Activated CD4-positive, alpha-beta T cell treated with anti-CD3 and anti-CD28 coated beads, Interleukin-2, amount 10 ng/mL, durations not matched to agents 7 days and 5 days (primary cell): ENCODE results near the gene KCNMA1. TPM values are rescaled to one million over a fixed set of nuclear protein-coding genes. Genes with fewer than 3 reads are reported as not detected.

Source experiments
- CTCF ChIA-PET: fragments of 350-600 bp; sonication (Branson Sonifier 250); formaldehyde crosslinking; loops from one replicate; lab custom pipeline; 2021; ENCODE audit warnings: antibody characterized with exemption; lab: Charles Lee
- POLR2A ChIA-PET: fragments of 350-600 bp; sonication (Branson Sonifier 250); formaldehyde crosslinking; loops from one replicate; lab custom pipeline; 2021; ENCODE audit warnings: antibody characterized with exemption; lab: Charles Lee
- DNase-seq: peaks from one replicate; pipeline ENCODE4 v3.0.0-alpha.2; 2020
- H3K27ac Mint-ChIP-seq: one replicate; pipeline ENCODE4 v1.8.0; 2021; ENCODE audit warnings: mild to moderate bottlenecking, moderate library complexity, mixed read lengths
- H3K27me3 Mint-ChIP-seq: one replicate; pipeline ENCODE4 v1.8.0; 2021; ENCODE audit warnings: mixed read lengths
- H3K36me3 Mint-ChIP-seq: one replicate; pipeline ENCODE4 v1.8.0; 2021; ENCODE audit warnings: low read depth, mixed read lengths
- H3K4me1 Mint-ChIP-seq: one replicate; pipeline ENCODE4 v1.8.0; 2021; ENCODE audit warnings: mixed read lengths
- H3K4me3 Mint-ChIP-seq: one replicate; pipeline ENCODE4 v1.8.0; 2021; ENCODE audit warnings: mild to moderate bottlenecking, moderate library complexity, mixed read lengths
- H3K9me3 Mint-ChIP-seq: one replicate; pipeline ENCODE4 v1.8.0; 2021; ENCODE audit warnings: mixed read lengths
- total RNA-seq, 2 experiments: library from RNA; stranded (reverse); gene quantifications; one replicate each; pipeline ENCODE4 v1.2.3, GENCODE V29; 2021

Gene KCNMA1
- total RNA-seq, 2 experiments from 2014 or later: not detected

- Mint-ChIP-seq H3K4me1 (peaks cover 3% of the 10 kb centered on the region), H3K4me3 (no peak overlapping the region), H3K27ac (no peak overlapping the region), H3K9me3 (no peaks in the 10 kb centered on the region), H3K36me3 (no peaks in the 10 kb centered on the region), H3K27me3 (peaks cover 73% of the 10 kb centered on the region)
- no peak for DNase-seq
- ChIA-PET POLR2A (no interaction called here), CTCF (no interaction called here)
Observed at GRCh38 chr10:77636967-77637531, 559 bp downstream of the KCNMA1 start.

DNA sequence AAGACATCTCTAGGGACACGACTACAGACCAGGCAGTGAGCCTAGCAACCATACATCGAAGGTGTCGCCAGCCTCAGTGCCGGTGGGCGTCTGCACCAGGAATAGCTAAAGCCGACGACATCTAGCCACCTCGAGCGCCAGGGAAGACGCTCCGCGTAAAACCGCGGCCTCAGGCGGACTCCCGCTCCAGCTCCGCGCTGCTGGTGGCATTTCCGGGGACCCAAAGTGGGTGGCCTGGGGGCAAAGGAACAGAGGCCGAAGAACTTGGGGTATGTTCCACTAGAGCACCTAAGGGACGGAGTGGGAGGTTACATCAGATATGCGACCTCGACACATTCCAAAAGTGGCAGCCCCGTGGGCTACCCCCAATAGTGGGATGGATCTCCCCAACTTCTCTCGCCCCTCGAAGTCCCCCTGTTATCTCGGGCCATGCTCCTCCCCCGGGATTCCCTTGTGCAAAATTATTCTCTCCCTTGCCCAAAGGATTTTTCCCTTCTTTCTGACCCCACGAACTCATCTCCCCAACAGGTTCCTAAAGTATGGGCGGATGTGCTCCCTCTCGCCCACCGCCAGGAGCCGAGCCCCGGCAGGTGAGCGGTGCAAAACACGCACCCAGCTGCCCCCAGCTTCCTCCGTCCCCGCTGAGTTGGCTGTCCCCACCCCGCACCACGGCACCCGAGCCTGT lies 1.2 kb downstream of the KCNMA1 start:
- H3K27ac Mint-ChIP-seq: no peak overlapping the region
- ChIA-PET CTCF (interaction anchor here (0.6 kb wide), 1 partner anchor 210 kb away, joined by 3 read pairs; no protein-coding TSS in a partner anchor), POLR2A (no interaction called here)
- peaks cover 3% of the 10 kb centered on the region for H3K4me1 Mint-ChIP-seq
- H3K9me3 Mint-ChIP-seq: no peaks in the 10 kb centered on the region
- peaks cover 67% of the 10 kb centered on the region for H3K27me3 Mint-ChIP-seq
- no peak overlapping the region for H3K4me3 Mint-ChIP-seq
- no peaks in the 10 kb centered on the region for H3K36me3 Mint-ChIP-seq
- DNase-seq: no peak

DNA sequence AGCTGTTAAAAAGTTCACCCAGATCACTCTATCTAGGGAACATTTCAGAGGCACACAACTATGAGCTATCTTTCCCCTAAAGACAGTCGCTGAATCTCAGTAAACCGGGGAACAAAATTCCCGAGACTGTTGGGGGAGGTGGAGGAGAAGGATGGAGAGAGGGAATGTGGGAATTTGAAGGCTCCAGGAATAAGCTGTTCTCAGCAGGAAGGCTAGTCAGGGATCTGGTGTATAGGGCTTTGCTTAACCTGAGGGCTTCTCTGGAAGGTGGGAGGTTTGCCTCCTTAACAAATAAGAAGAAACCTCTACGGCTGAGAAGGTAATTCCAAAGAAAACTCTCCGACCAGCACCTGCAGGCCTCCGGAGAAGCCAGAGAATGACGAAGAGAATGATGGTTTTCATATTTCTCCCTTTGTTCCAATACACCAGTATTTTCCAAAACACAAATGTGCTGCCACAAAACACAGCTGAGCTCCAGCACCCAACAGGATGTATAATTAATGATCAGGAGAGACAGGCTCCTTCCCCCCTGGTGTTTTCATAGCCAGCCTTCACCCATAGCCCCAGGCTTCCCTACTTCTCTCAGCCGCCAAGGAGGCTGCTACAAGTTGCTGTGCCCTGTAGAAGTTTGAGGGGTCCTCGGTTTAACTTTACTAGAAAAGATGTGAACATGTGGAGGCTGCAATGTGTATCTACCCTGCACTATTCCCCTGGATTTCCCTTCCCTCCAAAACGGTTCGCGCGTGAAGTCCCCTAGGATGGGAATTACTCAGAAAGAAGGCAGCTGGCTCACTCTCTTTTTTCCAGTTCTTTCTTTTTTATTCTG lies 2.0 kb downstream of the KCNMA1 start:
- Mint-ChIP-seq H3K4me3 (no peak overlapping the region), H3K9me3 (no peaks in the 10 kb centered on the region), H3K27ac (no peak overlapping the region), H3K4me1 (peaks cover 3% of the 10 kb centered on the region), H3K36me3 (no peaks in the 10 kb centered on the region), H3K27me3 (peaks cover 59% of the 10 kb centered on the region)
- CTCF ChIA-PET: interaction anchor here (0.6 to 1.2 kb wide), 2 partner anchors 211 to 438 kb away, joined by 3 read pairs; no protein-coding TSS in a partner anchor
- POLR2A ChIA-PET: no interaction called here
- DNase-seq: no peak

GRCh38 chr10:77634939-77635338 lies 2.7 kb downstream of the KCNMA1 start:
- H3K4me3 Mint-ChIP-seq: no peak overlapping the region
- no peaks in the 10 kb centered on the region for H3K36me3 Mint-ChIP-seq
- no peak for DNase-seq
- CTCF ChIA-PET: interaction anchor here (1.2 kb wide), 1 partner anchor 437 kb away, joined by 3 read pairs; no protein-coding TSS in a partner anchor
- peaks cover 3% of the 10 kb centered on the region for H3K4me1 Mint-ChIP-seq
- POLR2A ChIA-PET: no interaction called here
- H3K27ac Mint-ChIP-seq: no peak overlapping the region
- H3K27me3 Mint-ChIP-seq: peaks cover 53% of the 10 kb centered on the region
- no peaks in the 10 kb centered on the region for H3K9me3 Mint-ChIP-seq

DNA sequence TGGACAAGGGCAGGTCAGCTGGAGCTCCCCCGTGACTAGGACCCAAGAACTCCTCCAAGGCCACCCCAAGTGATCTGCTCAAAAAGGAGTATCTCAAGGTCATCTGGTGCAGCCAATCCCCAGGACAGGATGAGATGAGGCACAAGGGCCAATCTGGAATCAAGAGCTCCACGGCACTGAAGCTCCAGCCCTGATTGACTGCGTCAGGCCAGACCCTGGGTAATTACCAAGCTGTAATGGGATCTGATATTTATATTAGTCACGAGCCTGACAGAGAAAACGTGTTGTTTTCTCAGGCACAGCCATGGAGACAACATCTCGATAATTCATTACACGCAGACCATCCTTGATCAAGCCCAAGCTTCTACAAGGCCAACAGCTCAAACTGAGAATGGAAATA lies 4.2 kb downstream of the KCNMA1 start:
- Mint-ChIP-seq H3K36me3 (no peaks in the 10 kb centered on the region), H3K4me1 (peaks cover 2% of the 10 kb centered on the region)

DNA sequence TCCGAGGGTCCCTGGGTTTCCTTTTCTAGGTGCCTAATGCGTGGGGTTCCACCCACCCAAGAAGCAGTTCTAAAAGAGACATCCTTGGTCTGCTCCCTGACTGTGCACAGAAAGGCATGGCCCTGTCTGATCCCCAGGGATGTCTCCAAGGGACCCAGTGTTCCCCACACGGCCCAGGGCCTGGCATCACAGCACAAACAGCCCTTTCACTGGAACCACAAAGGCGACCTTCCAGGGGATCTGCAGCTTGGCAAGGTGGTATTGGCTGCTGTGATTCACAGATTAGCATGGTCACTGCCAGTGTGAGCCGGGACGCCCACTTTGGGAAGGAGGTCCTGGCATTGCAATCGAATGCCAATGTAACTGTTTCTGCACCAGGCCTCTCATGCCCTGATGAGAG lies 6.4 kb downstream of the KCNMA1 start:
- no peaks in the 10 kb centered on the region for H3K36me3 Mint-ChIP-seq
- POLR2A ChIA-PET: no interaction called here
- peaks cover 27% of the 10 kb centered on the region for H3K27me3 Mint-ChIP-seq
- H3K27ac Mint-ChIP-seq: no peak overlapping the region
- H3K4me1 Mint-ChIP-seq: no peaks in the 10 kb centered on the region
- H3K4me3 Mint-ChIP-seq: no peak overlapping the region
- DNase-seq: no peak
- no peaks in the 10 kb centered on the region for H3K9me3 Mint-ChIP-seq
- CTCF ChIA-PET: no interaction called here

More for the DNA sequence above, 4.2 kb downstream of the KCNMA1 start:
- POLR2A ChIA-PET: interaction anchor here (0.6 kb wide), 1 partner anchor 147 kb away, joined by 3 read pairs; no protein-coding TSS in a partner anchor
- Mint-ChIP-seq H3K27ac (no peak overlapping the region), H3K9me3 (no peaks in the 10 kb centered on the region), H3K4me3 (no peak overlapping the region), H3K27me3 (peaks cover 40% of the 10 kb centered on the region)
- CTCF ChIA-PET: interaction anchor here (0.7 to 1.0 kb wide), 3 partner anchors 8 to 30 kb away, joined by 3 to 4 read pairs (median 3); no protein-coding TSS in a partner anchor
- no peak for DNase-seq

DNA sequence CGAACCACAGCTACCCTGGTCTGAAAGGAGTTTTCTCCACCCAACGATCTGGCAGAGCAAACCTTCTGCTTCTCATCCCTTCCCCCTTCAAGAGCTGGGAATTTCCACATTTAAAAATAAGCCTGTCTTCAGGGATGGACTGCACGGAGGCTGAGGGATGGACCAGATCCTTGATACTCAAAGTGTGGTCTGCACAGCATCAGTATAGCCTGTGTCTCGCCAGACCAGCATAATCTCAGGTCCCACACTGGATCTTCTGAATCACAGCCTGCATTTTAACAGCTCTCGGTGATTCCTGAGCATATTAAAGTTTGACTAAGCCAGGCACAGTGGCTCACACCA lies 7.1 kb downstream of the KCNMA1 start:
- DNase-seq: no peak
- H3K27ac Mint-ChIP-seq: no peak overlapping the region
- H3K4me1 Mint-ChIP-seq: no peaks in the 10 kb centered on the region
- no peak overlapping the region for H3K4me3 Mint-ChIP-seq
- H3K9me3 Mint-ChIP-seq: no peaks in the 10 kb centered on the region
- H3K36me3 Mint-ChIP-seq: no peaks in the 10 kb centered on the region
- CTCF ChIA-PET: no interaction called here
- POLR2A ChIA-PET: no interaction called here
- peaks cover 19% of the 10 kb centered on the region for H3K27me3 Mint-ChIP-seq

GRCh38 chr10:77629775-77630506 lies 7.7 kb downstream of the KCNMA1 start:
- no peak overlapping the region for H3K4me3 Mint-ChIP-seq
- no peak for DNase-seq
- no peaks in the 10 kb centered on the region for H3K36me3 Mint-ChIP-seq
- peaks cover 14% of the 10 kb centered on the region for H3K27me3 Mint-ChIP-seq
- H3K27ac Mint-ChIP-seq: no peak overlapping the region
- H3K9me3 Mint-ChIP-seq: no peaks in the 10 kb centered on the region
- ChIA-PET CTCF (interaction anchor here (0.6 kb wide), 1 partner anchor 402 kb away, joined by 3 read pairs; no protein-coding TSS in a partner anchor), POLR2A (no interaction called here)
- no peaks in the 10 kb centered on the region for H3K4me1 Mint-ChIP-seq

- Mint-ChIP-seq H3K4me3 (no peak overlapping the region), H3K27me3 (peaks cover 6% of the 10 kb centered on the region), H3K4me1 (no peaks in the 10 kb centered on the region), H3K27ac (no peak overlapping the region), H3K36me3 (no peaks in the 10 kb centered on the region), H3K9me3 (no peaks in the 10 kb centered on the region)
- no peak for DNase-seq
- POLR2A ChIA-PET: no interaction called here
- CTCF ChIA-PET: interaction anchor here (0.6 kb wide), 1 partner anchor 401 kb away, joined by 3 read pairs; no protein-coding TSS in a partner anchor
Observed at GRCh38 chr10:77628906-77629730, 8.5 kb downstream of the KCNMA1 start.

DNA sequence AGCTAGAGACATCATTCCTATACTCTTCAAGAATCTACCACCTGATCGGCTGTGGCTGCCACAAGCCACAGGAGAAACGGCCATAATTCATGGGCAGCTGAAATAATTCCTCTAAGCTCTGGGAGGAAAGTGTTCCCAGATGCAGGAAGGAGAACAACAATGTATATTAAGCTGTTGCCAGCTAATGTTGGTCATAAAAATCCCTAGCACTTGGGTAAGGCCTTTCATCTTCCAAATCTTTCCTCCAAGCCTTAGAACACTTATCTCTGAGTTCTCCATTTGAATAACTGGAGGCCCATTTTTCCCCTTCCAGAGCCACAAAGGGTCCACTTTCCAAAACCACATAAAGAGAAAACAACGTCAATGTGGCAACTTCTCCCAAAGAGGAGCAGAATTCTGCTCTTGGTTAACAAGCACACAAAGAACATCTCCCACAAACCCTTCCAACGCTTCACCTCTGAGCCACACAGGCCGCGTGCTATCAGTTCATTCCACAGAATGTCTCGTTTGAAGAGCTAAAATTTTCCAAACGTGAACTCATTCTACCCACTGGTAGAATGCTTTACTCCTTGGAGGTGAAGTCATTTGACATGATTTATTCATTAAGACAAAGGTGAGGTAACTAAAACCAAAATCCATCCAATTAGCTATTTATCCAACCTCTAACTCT lies 11.2 kb downstream of the KCNMA1 start:
- DNase-seq: no peak
- Mint-ChIP-seq H3K27me3 (peaks cover 7% of the 10 kb centered on the region), H3K36me3 (no peaks in the 10 kb centered on the region), H3K9me3 (no peaks in the 10 kb centered on the region), H3K27ac (no peak overlapping the region), H3K4me3 (no peak overlapping the region), H3K4me1 (peaks cover 4% of the 10 kb centered on the region)
- ChIA-PET POLR2A (no interaction called here), CTCF (no interaction called here)

GRCh38 chr10:77625379-77625778 lies 12.2 kb downstream of the KCNMA1 start:
- Mint-ChIP-seq H3K27ac (no peak overlapping the region), H3K36me3 (no peaks in the 10 kb centered on the region), H3K9me3 (no peaks in the 10 kb centered on the region), H3K27me3 (peaks cover 7% of the 10 kb centered on the region), H3K4me3 (no peak overlapping the region), H3K4me1 (peaks cover 4% of the 10 kb centered on the region)
- CTCF ChIA-PET: no interaction called here
- POLR2A ChIA-PET: no interaction called here
- no peak for DNase-seq
